Activated CD4-positive, alpha-beta memory T cell treated with anti-CD3 and anti-CD28 coated beads for 36 hours (primary cell): ENCODE data around the gene ST8SIA5. TPM values are rescaled to one million over a fixed set of nuclear protein-coding genes. Genes with fewer than 3 reads are reported as not detected.

ENCODE experiments used
- CTCF ChIA-PET: fragments of 350-600 bp; sonication (Branson Sonifier 250); formaldehyde crosslinking; loops from one replicate; lab custom pipeline; 2021; ENCODE audit warnings: antibody characterized with exemption, inconsistent platforms; lab: Charles Lee
- POLR2A ChIA-PET: fragments of 350-600 bp; sonication (Branson Sonifier 250); formaldehyde crosslinking; loops from one replicate; lab custom pipeline; 2021; ENCODE audit warnings: antibody characterized with exemption; lab: Charles Lee
- DNase-seq: peaks from one replicate; pipeline ENCODE4 v3.0.0-alpha.2; 2020
- H3K27ac Mint-ChIP-seq: one replicate; pipeline ENCODE4 v1.8.0; 2021; ENCODE audit warnings: mixed read lengths
- H3K27me3 Mint-ChIP-seq: one replicate; pipeline ENCODE4 v1.8.0; 2021; ENCODE audit warnings: mixed read lengths
- H3K36me3 Mint-ChIP-seq: one replicate; pipeline ENCODE4 v1.8.0; 2021; ENCODE audit warnings: mixed read lengths
- H3K4me1 Mint-ChIP-seq: one replicate; pipeline ENCODE4 v1.8.0; 2021; ENCODE audit warnings: low read depth, mixed read lengths
- H3K4me3 Mint-ChIP-seq: one replicate; pipeline ENCODE4 v1.8.0; 2021; ENCODE audit warnings: mild to moderate bottlenecking, mixed read lengths
- H3K9me3 Mint-ChIP-seq: one replicate; pipeline ENCODE4 v1.8.0; 2021; ENCODE audit warnings: mixed read lengths
- intact Hi-C: fragments of 100-400 bp; cut with micrococcal nuclease; formaldehyde crosslinking; loops from one replicate; pipeline ENCODE4 v1.15.1; 2023
- total RNA-seq, 2 experiments: library from RNA; stranded (reverse); gene quantifications; one replicate each; pipeline ENCODE4 v1.2.3, GENCODE V29; 2021

Gene ST8SIA5
- total RNA-seq, 2 experiments from 2014 or later = not detected

- Mint-ChIP-seq H3K27ac (no peak overlapping the region), H3K36me3 (no peaks in the 10 kb centered on the region), H3K27me3 (peaks cover 2% of the 10 kb centered on the region), H3K4me1 (no peaks in the 10 kb centered on the region), H3K4me3 (no peak overlapping the region), H3K9me3 (no peaks in the 10 kb centered on the region)
- intact Hi-C loops = no loop called here
- POLR2A ChIA-PET = no interaction called here
- no peak for DNase-seq
- CTCF ChIA-PET = no interaction called here
Measured at GRCh38 chr18:46720092-46720491, 36.8 kb downstream of the ST8SIA5 start.

GRCh38 chr18:46719388-46719787 lies 37.5 kb downstream of the ST8SIA5 start:
- no peaks in the 10 kb centered on the region for H3K4me1 Mint-ChIP-seq
- no peak overlapping the region for H3K4me3 Mint-ChIP-seq
- no peaks in the 10 kb centered on the region for H3K36me3 Mint-ChIP-seq
- POLR2A ChIA-PET = no interaction called here
- CTCF ChIA-PET = no interaction called here
- no peak for DNase-seq
- intact Hi-C loops = no loop called here
- H3K27ac Mint-ChIP-seq = no peak overlapping the region
- peaks cover 2% of the 10 kb centered on the region for H3K27me3 Mint-ChIP-seq
- no peaks in the 10 kb centered on the region for H3K9me3 Mint-ChIP-seq

GRCh38 chr18:46718501-46719341 lies 38.1 kb downstream of the ST8SIA5 start:
- Mint-ChIP-seq H3K27me3 (peaks cover 2% of the 10 kb centered on the region), H3K4me3 (no peak overlapping the region), H3K27ac (no peak overlapping the region), H3K36me3 (no peaks in the 10 kb centered on the region), H3K4me1 (no peaks in the 10 kb centered on the region), H3K9me3 (no peaks in the 10 kb centered on the region)
- DNase-seq = no peak
- intact Hi-C loops = no loop called here
- CTCF ChIA-PET = no interaction called here
- POLR2A ChIA-PET = no interaction called here

GRCh38 chr18:46716827-46717226 lies 40.0 kb downstream of the ST8SIA5 start:
- no peaks in the 10 kb centered on the region for H3K4me1 Mint-ChIP-seq
- no peak overlapping the region for H3K27ac Mint-ChIP-seq
- intact Hi-C loops = no loop called here
- H3K4me3 Mint-ChIP-seq = no peak overlapping the region
- DNase-seq = no peak
- ChIA-PET POLR2A (no interaction called here), CTCF (no interaction called here)
- peaks cover 2% of the 10 kb centered on the region for H3K27me3 Mint-ChIP-seq
- H3K36me3 Mint-ChIP-seq = no peaks in the 10 kb centered on the region
- no peaks in the 10 kb centered on the region for H3K9me3 Mint-ChIP-seq

- intact Hi-C loops = no loop called here
- Mint-ChIP-seq H3K27ac (no peak overlapping the region), H3K36me3 (no peaks in the 10 kb centered on the region), H3K4me3 (no peak overlapping the region), H3K9me3 (no peaks in the 10 kb centered on the region), H3K4me1 (no peaks in the 10 kb centered on the region), H3K27me3 (peaks cover 3% of the 10 kb centered on the region)
- ChIA-PET CTCF (no interaction called here), POLR2A (no interaction called here)
- no peak for DNase-seq
Measured at GRCh38 chr18:46716336-46716735, 40.5 kb downstream of the ST8SIA5 start.

GRCh38 chr18:46715062-46715461 lies 41.8 kb downstream of the ST8SIA5 start:
- no peak for DNase-seq
- CTCF ChIA-PET = no interaction called here
- Mint-ChIP-seq H3K4me3 (no peak overlapping the region), H3K36me3 (no peaks in the 10 kb centered on the region), H3K4me1 (no peaks in the 10 kb centered on the region), H3K27ac (no peak overlapping the region), H3K9me3 (no peaks in the 10 kb centered on the region), H3K27me3 (peaks cover 4% of the 10 kb centered on the region)
- POLR2A ChIA-PET = no interaction called here
- intact Hi-C loops = no loop called here

- H3K9me3 Mint-ChIP-seq = no peaks in the 10 kb centered on the region
- POLR2A ChIA-PET = no interaction called here
- H3K36me3 Mint-ChIP-seq = no peaks in the 10 kb centered on the region
- H3K4me3 Mint-ChIP-seq = no peak overlapping the region
- H3K27ac Mint-ChIP-seq = no peak overlapping the region
- H3K27me3 Mint-ChIP-seq = peaks cover 3% of the 10 kb centered on the region
- no peak for DNase-seq
- no peaks in the 10 kb centered on the region for H3K4me1 Mint-ChIP-seq
- intact Hi-C loops = no loop called here
- CTCF ChIA-PET = no interaction called here
Measured at GRCh38 chr18:46712406-46712805, 44.4 kb downstream of the ST8SIA5 start.

- Mint-ChIP-seq H3K27me3 (peaks cover 3% of the 10 kb centered on the region), H3K4me3 (no peak overlapping the region), H3K36me3 (no peaks in the 10 kb centered on the region), H3K9me3 (no peaks in the 10 kb centered on the region), H3K4me1 (no peaks in the 10 kb centered on the region), H3K27ac (no peak overlapping the region)
- no peak for DNase-seq
- CTCF ChIA-PET = no interaction called here
- POLR2A ChIA-PET = no interaction called here
- intact Hi-C loops = no loop called here
Measured at GRCh38 chr18:46711444-46711863, 45.4 kb downstream of the ST8SIA5 start.

GRCh38 chr18:46706968-46707367 lies 49.9 kb downstream of the ST8SIA5 start:
- H3K4me1 Mint-ChIP-seq = no peaks in the 10 kb centered on the region
- no peak overlapping the region for H3K27ac Mint-ChIP-seq
- intact Hi-C loops = no loop called here
- H3K9me3 Mint-ChIP-seq = no peaks in the 10 kb centered on the region
- ChIA-PET CTCF (no interaction called here), POLR2A (no interaction called here)
- H3K4me3 Mint-ChIP-seq = no peak overlapping the region
- no peaks in the 10 kb centered on the region for H3K36me3 Mint-ChIP-seq
- H3K27me3 Mint-ChIP-seq = peaks cover 3% of the 10 kb centered on the region
- no peak for DNase-seq

GRCh38 chr18:46705521-46705920 lies 51.3 kb downstream of the ST8SIA5 start:
- Mint-ChIP-seq H3K36me3 (no peaks in the 10 kb centered on the region), H3K4me1 (no peaks in the 10 kb centered on the region), H3K27me3 (no peaks in the 10 kb centered on the region), H3K9me3 (no peaks in the 10 kb centered on the region), H3K27ac (no peak overlapping the region), H3K4me3 (no peak overlapping the region)
- ChIA-PET POLR2A (no interaction called here), CTCF (no interaction called here)
- no peak for DNase-seq
- intact Hi-C loops = no loop called here

- Mint-ChIP-seq H3K27ac (no peak overlapping the region), H3K9me3 (no peaks in the 10 kb centered on the region), H3K27me3 (no peaks in the 10 kb centered on the region), H3K36me3 (no peaks in the 10 kb centered on the region), H3K4me1 (no peaks in the 10 kb centered on the region), H3K4me3 (no peak overlapping the region)
- ChIA-PET CTCF (no interaction called here), POLR2A (no interaction called here)
- DNase-seq = no peak
- intact Hi-C loops = no loop called here
Measured at GRCh38 chr18:46704816-46705215, 52.0 kb downstream of the ST8SIA5 start.

GRCh38 chr18:46704189-46704588 lies 52.7 kb downstream of the ST8SIA5 start:
- Mint-ChIP-seq H3K4me3 (no peak overlapping the region), H3K27ac (no peak overlapping the region), H3K36me3 (no peaks in the 10 kb centered on the region), H3K27me3 (no peaks in the 10 kb centered on the region), H3K9me3 (no peaks in the 10 kb centered on the region), H3K4me1 (no peaks in the 10 kb centered on the region)
- ChIA-PET POLR2A (no interaction called here), CTCF (no interaction called here)
- intact Hi-C loops = no loop called here
- no peak for DNase-seq

GRCh38 chr18:46702471-46702870 lies 54.4 kb downstream of the ST8SIA5 start:
- ChIA-PET CTCF (interaction anchor here (0.8 kb wide), 1 partner anchor 45 kb away, joined by 3 read pairs; no protein-coding TSS in a partner anchor), POLR2A (no interaction called here)
- no peaks in the 10 kb centered on the region for H3K4me1 Mint-ChIP-seq
- no peak overlapping the region for H3K4me3 Mint-ChIP-seq
- H3K27ac Mint-ChIP-seq = no peak overlapping the region
- H3K9me3 Mint-ChIP-seq = peaks cover 3% of the 10 kb centered on the region
- H3K36me3 Mint-ChIP-seq = no peaks in the 10 kb centered on the region
- intact Hi-C loops = no loop called here
- DNase-seq = no peak
- H3K27me3 Mint-ChIP-seq = peaks cover 3% of the 10 kb centered on the region
